Measurements from ENCODE around the gene TNFRSF9.

Gene TNFRSF9

GRCh38 chr1:7869136-7869920, 71.3 kb downstream of the TNFRSF9 start:
- DNase-seq: no peak

DNA sequence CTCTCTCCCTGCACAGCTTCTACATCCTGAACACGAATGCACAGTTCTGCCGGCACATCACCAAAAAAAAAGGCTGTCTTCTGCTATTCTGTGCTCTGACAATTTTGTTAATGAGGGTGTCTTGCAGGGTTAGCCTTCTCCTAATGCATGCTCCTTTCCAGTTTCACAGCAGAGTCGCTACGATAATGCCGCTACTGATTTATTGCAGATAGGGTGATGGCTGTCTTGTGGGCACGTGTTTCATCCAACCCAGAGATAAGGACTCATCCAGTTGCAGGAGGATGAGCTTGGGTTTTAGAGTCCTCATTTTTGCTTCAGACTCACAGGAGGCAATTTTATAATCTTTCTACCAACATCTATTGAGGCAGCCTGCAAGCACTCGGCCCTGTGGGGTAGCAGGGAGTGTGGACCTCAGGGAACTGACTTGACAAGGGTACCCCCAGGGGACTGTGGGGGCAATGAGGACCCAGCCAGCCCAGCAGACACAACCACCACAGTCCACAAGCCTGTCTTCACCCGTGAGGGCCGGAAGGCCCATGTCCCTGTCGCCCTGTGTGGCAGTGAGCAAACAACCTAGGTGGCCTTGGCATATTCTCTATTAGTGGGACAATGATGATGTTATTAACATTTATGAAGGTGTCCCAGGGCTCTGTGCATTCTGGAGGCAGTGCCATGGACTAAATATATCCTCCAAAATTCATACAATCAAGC, 72.4 kb downstream of the TNFRSF9 start:
- DNase-seq: no peak

GRCh38 chr1:7865978-7866377, 74.7 kb downstream of the TNFRSF9 start:
- no peak for DNase-seq
